Endometrial microvascular endothelial cells (primary cell): ENCODE measurements around the gene USP7. TPM values are rescaled to one million over a fixed set of nuclear protein-coding genes. Genes with fewer than 3 reads are reported as not detected.

ENCODE experiments used
- in situ Hi-C: cut with HindIII; loops from 2 replicates; pipeline ENCODE4 v1.10.0; 2017; ENCODE audit warnings: low sequenced_read_pairs, low pct_unique_long_range_greater_than_20kb; ENCODE audit errors: inconsistent ontology term
- total RNA-seq: library from RNA; depleted of rRNA; stranded (reverse); fragments of >200 nt; gene quantifications from one replicate; pipeline ENCODE4 v1.2.3, GENCODE V29; 2015; ENCODE audit errors: inconsistent ontology term

USP7 gene
- total RNA-seq, 1 donor from 2014 or later, result 55.8 TPM

DNA sequence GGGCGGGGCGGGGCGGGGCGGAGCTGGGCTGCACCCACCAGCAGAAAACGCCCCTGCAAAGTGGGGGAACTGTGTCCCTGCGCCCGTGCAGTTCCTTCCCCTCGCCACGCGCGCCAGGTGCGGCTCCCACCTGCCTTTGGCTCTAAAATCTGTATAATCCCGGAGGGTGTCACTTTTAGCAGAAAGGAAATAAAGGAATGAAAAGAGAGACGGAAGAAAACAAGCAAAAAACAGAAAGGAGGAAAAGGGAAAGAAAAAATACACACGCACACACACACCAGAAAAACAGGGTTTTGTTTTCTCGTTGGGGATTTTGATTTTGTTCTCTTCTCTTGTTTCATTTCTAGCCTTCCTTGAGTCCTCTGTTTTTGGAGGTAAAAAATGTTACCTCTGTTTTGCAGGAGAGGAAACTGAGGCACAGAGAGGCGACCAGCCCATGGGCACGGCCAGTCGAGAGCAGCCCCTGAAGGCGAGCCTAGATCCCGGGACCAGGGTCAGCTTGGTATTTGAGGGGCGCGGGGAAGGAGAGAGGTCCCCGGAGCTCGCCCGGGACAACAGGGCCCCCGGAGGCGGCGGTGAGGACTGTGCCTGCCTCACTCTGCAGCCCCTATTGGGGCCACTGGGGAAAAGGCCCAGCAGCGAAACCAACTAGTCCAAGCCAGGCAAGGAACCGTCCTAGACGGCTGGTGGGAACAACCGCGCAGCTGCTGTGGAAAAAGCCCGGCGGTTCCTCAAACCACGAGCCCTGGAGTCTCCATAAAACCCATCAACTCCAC is 94.3 kb downstream of the USP7 start:
- in situ Hi-C loops, result no loop called here

- in situ Hi-C loops, result no loop called here
Observed at GRCh38 chr16:8868416-8869211, 95.1 kb downstream of the USP7 start, which contains the start of gene CARHSP1. Gene CARHSP1, minus strand, starts transcription at chr16:8869006. Its CDS starts 9,678 bp downstream, at chr16:8859328.

GRCh38 chr16:8867932-8868415 is 95.7 kb downstream of the USP7 start:
- in situ Hi-C loops, result no loop called here

- in situ Hi-C loops, result no loop called here
Observed at GRCh38 chr16:8867216-8867931, 96.3 kb downstream of the USP7 start.

GRCh38 chr16:8866884-8867215 is 96.9 kb downstream of the USP7 start:
- in situ Hi-C loops, result no loop called here

DNA sequence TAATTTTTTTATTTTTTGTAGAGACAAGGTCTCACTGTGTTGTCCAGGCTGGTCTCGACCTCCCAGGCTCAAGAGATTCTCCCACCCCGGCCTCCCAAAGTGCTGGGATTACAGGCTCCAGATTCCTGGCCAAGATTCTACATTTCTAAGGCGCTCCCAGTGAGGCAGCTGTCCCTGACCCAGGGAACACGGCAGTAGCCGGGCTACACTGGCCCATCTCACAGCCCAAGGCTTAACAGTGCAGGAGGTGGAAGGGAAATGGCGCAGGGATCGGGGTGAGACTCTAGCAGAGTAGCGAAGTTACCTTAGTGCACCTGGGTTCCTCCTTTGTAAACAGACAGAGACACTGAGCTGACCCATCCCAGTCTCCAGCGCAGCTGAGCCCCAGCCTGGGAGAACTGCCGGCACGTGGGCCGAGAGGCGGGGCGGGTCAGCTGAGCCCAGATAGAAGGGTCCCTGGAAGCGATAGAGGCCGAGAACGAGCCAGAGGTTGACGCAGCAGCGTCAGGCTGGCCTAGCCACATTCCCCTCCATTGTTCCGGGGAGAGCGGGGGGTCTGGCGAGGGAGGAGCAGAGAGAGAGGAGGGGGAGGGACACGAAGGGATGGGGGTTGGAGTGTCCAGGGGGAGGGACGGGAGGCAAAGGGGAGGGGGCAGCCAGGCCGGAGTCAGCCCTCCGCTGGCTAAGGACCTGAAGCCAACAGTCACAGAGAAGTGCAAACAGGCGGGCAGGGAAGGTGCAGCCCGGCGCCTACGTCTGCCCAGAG is 97.4 kb downstream of the USP7 start:
- in situ Hi-C loops, result no loop called here

GRCh38 chr16:8865145-8865882 is 98.4 kb downstream of the USP7 start:
- in situ Hi-C loops, result no loop called here

- in situ Hi-C loops, result no loop called here
Observed at GRCh38 chr16:8864480-8865110, 99.1 kb downstream of the USP7 start.

- in situ Hi-C loops, result no loop called here
Observed at GRCh38 chr16:8863594-8864424, 99.9 kb downstream of the USP7 start.

DNA sequence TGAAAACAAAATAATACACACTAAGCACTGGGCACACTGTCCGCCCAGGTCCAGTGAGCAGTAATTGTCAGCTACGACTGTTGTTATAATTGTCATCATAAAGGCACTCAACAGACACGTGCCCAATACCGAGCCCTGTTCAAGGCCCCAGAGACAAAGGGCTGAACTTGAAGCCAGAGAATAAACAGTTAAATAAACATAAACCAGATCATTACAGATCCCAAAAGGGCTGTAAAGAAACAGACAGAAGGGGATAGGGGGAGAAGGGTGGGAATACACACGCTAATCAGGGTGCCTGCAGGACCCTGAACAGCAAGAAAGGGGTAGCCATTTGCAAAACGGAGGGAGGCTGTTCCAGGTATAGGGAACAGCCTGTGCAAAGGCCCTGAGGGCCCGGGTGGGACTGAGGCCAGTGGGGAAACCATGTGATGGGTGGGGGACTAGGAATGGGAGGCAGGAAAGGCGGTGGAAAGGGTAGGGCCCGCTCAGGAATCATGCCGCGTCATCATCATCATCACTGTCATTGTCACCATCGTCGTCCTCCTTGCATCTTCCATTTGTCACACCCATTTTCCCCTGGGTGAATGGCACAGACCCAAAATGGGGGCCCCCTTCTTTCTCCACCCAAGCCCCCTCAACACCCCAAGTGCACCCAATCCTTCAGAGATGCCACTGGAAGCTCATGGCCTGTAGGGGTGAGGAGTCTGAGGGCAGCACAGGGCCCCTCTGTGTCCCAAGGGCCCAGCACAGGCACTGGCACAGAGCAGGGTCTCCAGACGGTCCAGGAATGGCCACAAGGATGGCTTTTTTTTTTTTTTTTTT is 101.2 kb downstream of the USP7 start:
- in situ Hi-C loops, result no loop called here

- in situ Hi-C loops, result no loop called here
Observed at GRCh38 chr16:8861563-8862308, 102.0 kb downstream of the USP7 start.

DNA sequence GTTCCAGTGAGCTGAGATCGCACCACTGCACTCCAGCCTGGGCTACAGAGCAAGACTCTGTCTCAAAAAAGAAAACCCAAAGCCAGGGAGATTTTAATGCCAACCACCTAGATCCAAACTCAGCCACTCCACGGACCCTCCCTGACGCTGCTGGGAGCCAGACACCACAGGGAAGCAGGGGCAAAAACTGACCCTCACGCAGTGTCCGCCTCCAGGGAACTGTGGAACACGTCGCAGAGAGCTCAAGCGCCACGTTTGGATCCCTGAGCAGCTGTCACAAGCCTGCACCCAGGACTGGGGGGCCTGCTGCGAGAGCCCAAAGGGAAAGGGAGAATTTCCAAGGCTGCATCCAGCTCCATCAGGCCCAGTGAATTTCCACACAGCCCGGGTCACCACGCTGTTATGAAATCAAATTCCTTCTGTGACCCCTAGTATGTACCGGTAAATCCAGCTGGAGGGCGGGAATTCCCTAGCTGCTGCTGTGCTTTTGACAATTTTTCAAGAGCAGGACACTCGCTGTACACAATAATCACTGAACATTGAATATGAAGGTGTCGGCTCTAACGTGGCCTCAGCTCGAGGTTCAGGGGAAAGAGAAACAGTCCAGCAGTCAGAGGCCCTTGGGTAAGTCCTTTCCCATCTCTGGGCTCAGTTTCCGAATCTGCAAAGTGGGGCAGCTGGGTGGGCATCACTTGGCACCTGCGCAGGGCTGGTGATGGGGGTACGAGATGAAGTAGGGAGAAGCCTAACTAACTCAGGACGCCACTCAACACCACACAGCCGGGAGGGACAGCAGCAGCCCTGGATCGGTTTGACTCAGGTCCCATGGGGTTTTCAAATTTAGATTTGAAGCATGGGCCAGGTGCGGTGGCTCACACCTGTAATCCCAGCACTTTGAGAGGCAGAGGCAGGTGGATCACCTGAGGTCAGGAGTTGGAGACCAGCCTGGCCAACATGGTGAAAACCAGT is 103.5 kb downstream of the USP7 start:
- in situ Hi-C loops, result loop anchor here (10.0 kb wide), 1 partner anchor 55 kb away; no protein-coding TSS in a partner anchor

DNA sequence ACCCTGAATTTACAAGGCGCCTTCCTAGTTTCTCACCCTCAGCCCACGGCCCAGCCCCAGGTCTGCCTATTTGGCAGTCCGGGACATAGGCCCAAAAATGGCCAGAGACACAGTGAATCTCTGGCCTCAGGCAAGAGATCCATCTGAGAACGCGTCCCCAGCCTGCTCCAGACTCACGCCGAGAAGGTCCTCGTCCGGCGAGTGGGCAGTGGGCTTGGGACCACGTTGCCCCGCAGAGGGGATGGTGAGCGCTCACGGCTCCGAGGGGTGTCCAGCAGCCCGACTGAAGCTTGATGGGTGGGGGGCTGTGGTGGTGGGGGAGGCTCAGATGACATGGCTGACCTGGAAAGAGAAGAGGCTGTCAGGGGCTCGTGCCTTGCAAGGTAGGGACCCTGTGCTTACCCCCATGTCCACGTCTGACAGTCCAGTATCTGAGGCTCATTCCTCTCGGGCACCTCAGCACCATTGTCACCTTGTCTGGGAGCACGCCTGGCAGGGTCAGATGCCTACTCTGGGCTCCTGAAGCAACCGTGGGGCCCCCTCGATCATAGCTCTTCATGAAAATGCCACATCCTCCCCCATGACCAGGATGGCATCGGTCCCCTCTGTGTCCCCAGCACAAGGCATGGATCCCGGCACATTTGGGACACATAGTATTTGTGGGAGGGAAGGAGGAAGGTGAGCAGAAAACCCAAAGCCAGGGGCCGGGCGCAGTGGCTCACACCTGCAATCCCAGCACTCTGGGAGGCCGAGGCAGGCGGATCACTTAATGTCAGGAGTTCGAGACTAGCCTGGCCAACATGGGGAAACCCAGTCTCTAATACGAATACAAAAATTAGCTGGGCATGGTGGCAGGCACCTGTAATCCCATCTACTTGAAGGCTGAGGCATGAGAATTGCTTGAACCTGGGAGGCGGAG is 104.5 kb downstream of the USP7 start:
- in situ Hi-C loops, result loop anchor here (10.0 kb wide), 1 partner anchor 54 kb away; no protein-coding TSS in a partner anchor
